Measurements from ENCODE around the gene INPP4A. TPM values are rescaled to one million over a fixed set of nuclear protein-coding genes. Genes with fewer than 3 reads are reported as not detected.

Gene INPP4A
- total and polyA plus RNA-seq, 9 of the 15 experiments (the other 6 are each of a cell fraction or from before 2014, with no cell fraction given) = 1.8 to 15.7 (median 8.3) TPM

DNA sequence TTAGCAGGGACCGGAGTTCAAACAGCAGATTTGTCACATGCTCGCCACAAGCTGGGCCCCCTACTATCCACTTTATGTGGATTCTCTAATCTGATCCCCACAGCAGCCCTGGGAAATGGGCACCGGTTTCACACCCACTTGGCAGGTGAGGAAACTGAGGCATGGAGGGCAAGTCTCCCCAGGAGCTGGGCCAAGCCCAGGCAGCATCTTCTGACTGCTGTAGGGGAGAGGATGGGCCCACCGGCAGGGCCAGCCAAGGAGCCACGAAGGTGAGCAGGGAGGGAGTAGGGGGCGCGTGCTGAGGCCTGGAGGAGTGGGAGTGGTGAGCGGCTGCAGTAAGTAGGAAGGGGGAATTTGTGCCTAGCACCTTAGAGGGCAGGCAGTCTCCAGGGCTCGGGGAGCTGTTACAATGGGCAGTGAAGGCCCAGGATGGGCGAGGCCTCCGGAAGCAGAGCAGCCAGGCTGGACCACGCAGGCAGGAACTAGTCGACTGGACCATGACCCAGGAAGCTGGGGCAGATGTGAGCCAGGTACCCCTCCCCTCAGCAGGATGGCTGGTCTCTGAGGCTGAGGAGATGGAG is 126.6 kb downstream of the INPP4A start:
- DNase-seq (ENCODE audit: extremely low read depth in 1 of 4, low spot score in 3 of 4) (no peak), FAIRE-seq (no peak), ATAC-seq (no peak)
- H3K36me3 ChIP-seq (ENCODE audit: control insufficient read depth, insufficient read depth, low read length) = peaks cover 28% of the 10 kb centered on the region; the same call in 2 of the 3 replicates
- CTCF ChIA-PET (ENCODE audit: low intra/inter-chr PET ratio) = no interaction called here
- no peak overlapping the region for H3K4me2 ChIP-seq (ENCODE audit: insufficient read depth, low read length)
- H3K4me1 ChIP-seq (replicated peaks in 1 of 2; ENCODE audit: control insufficient read depth in 2 of 2, insufficient read depth in 2 of 2, low read length in 2 of 2) = no peaks in the 10 kb centered on the region
- H3K9me3 ChIP-seq (replicated peaks; ENCODE audit: control insufficient read depth, insufficient read depth, low read depth, low read length) = no peaks in the 10 kb centered on the region
- no peaks in the 10 kb centered on the region for H3K27me3 ChIP-seq (ENCODE audit: control insufficient read depth in 2 of 2, insufficient read depth in 2 of 2, low read length in 2 of 2)
- H3K9me1 ChIP-seq (ENCODE audit: control insufficient read depth, insufficient read depth, low read length) = no peaks in the 10 kb centered on the region
- no peak overlapping the region for H3K9ac ChIP-seq (ENCODE audit: insufficient read depth in 1 of 2, low read depth in 2 of 2, low read length in 2 of 2)
- no peaks in the 10 kb centered on the region; the same call in 1 of the 2 replicates for H4K20me1 ChIP-seq (replicated peaks; ENCODE audit: control insufficient read depth, insufficient read depth, low read length)
- H3K27ac ChIP-seq (ENCODE audit: extremely low read depth, low read depth, low read length) = no peak overlapping the region
- in situ Hi-C loops (cut with MboI) = no loop called here
- intact Hi-C loops (cut with micrococcal nuclease) = no loop called here
- no peak overlapping the region for H2AFZ ChIP-seq (ENCODE audit: low read depth, low read length)
- H3K79me2 ChIP-seq (ENCODE audit: control insufficient read depth, insufficient read depth, low read length) = no peaks in the 10 kb centered on the region
- 85% methylated on average over 8 of the region's 13 CpGs for WGBS (ENCODE audit: insufficient coverage, low coverage, missing lambda C conversion rate)
- POLR2A ChIA-PET = interaction anchor here (0.6 kb wide), 1 partner anchor 83 kb away, joined by 3 read pairs; no protein-coding TSS in a partner anchor
- no TSS peak for BruUV-seq (replicated peaks)
- H3K4me3 ChIP-seq = no peak overlapping the region
- no peak for TF ChIP-seq TEAD2 (tag; IDR thresholded peaks at IDR 0.05)
- TF ChIP-seq, protein P1, sequence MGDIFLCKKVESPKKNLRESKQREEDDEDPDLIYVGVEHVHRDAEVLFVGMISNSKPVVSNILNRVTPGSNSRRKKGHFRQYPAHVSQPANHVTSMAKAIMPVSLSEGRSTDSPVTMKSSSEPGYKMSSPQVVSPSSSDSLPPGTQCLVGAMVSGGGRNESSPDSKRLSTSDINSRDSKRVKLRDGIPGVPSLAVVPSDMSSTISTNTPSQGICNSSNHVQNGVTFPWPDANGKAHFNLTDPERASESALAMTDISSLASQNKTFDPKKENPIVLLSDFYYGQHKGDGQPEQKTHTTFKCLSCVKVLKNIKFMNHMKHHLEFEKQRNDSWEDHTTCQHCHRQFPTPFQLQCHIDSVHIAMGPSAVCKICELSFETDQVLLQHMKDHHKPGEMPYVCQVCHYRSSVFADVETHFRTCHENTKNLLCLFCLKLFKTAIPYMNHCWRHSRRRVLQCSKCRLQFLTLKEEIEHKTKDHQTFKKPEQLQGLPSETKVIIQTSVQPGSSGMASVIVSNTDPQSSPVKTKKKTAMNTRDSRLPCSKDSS (IDR thresholded peaks at IDR 0.05; ENCODE audit: low read depth, partially characterized antibody) = no peak
- TF ChIP-seq, protein P2, sequence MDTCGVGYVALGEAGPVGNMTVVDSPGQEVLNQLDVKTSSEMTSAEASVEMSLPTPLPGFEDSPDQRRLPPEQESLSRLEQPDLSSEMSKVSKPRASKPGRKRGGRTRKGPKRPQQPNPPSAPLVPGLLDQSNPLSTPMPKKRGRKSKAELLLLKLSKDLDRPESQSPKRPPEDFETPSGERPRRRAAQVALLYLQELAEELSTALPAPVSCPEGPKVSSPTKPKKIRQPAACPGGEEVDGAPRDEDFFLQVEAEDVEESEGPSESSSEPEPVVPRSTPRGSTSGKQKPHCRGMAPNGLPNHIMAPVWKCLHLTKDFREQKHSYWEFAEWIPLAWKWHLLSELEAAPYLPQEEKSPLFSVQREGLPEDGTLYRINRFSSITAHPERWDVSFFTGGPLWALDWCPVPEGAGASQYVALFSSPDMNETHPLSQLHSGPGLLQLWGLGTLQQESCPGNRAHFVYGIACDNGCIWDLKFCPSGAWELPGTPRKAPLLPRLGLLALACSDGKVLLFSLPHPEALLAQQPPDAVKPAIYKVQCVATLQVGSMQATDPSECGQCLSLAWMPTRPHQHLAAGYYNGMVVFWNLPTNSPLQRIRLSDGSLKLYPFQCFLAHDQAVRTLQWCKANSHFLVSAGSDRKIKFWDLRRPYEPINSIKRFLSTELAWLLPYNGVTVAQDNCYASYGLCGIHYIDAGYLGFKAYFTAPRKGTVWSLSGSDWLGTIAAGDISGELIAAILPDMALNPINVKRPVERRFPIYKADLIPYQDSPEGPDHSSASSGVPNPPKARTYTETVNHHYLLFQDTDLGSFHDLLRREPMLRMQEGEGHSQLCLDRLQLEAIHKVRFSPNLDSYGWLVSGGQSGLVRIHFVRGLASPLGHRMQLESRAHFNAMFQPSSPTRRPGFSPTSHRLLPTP (IDR thresholded peaks at IDR 0.05; ENCODE audit: borderline replicate concordance, extremely low read depth, insufficient read length) = no peak
- no peak for TF ChIP-seq SNIP1 (IDR thresholded peaks at IDR 0.05; ENCODE audit: low read depth)
- TF ChIP-seq SRSF3 (IDR thresholded peaks at IDR 0.05; ENCODE audit: insufficient read depth, low read length) = no peak
- TF ChIP-seq, protein P3, sequence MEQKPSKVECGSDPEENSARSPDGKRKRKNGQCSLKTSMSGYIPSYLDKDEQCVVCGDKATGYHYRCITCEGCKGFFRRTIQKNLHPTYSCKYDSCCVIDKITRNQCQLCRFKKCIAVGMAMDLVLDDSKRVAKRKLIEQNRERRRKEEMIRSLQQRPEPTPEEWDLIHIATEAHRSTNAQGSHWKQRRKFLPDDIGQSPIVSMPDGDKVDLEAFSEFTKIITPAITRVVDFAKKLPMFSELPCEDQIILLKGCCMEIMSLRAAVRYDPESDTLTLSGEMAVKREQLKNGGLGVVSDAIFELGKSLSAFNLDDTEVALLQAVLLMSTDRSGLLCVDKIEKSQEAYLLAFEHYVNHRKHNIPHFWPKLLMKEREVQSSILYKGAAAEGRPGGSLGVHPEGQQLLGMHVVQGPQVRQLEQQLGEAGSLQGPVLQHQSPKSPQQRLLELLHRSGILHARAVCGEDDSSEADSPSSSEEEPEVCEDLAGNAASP (IDR thresholded peaks at IDR 0.05) = no peak
- TF ChIP-seq KDM1A (IDR thresholded peaks at IDR 0.05) = no peak
- TF ChIP-seq RHOXF2B (CRISPR knock-in tag; conservative IDR thresholded peaks at IDR 0.05) = no peak
- no peak for TF ChIP-seq ZNF830 (CRISPR knock-in tag; IDR thresholded peaks at IDR 0.05)
- no peak for TF ChIP-seq ZNF23 (CRISPR knock-in tag; IDR thresholded peaks at IDR 0.05)
- TF ChIP-seq, protein P4, sequence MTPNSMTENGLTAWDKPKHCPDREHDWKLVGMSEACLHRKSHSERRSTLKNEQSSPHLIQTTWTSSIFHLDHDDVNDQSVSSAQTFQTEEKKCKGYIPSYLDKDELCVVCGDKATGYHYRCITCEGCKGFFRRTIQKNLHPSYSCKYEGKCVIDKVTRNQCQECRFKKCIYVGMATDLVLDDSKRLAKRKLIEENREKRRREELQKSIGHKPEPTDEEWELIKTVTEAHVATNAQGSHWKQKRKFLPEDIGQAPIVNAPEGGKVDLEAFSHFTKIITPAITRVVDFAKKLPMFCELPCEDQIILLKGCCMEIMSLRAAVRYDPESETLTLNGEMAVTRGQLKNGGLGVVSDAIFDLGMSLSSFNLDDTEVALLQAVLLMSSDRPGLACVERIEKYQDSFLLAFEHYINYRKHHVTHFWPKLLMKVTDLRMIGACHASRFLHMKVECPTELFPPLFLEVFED (CRISPR knock-in tag; conservative IDR thresholded peaks at IDR 0.05) = no peak
- no peak for TF ChIP-seq ZNF224 (CRISPR knock-in tag; IDR thresholded peaks at IDR 0.05)
- no peak for TF ChIP-seq TCF7L2 (IDR thresholded peaks at IDR 0.05; ENCODE audit: low read depth, low read length)
- no peak for TF ChIP-seq U2AF1 (optimal IDR thresholded peaks at IDR 0.05; ENCODE audit: low read depth, low read length)
